Right lobe of liver (tissue), 4 donors: ENCODE results near the gene USP40.

Source experiments
- CTCF ChIP-seq, 4 donors: fragments of 200-600 bp in 3 of 4; fragments of 450-650 bp in 1 of 4; IDR thresholded peaks; one replicate each; pipeline versions ENCODE4 v1.5.1 to v1.8.0; 2016 to 2022; ENCODE audit warnings: antibody characterized with exemption in 4 of 4, mild to moderate bottlenecking in 2 of 4
- POLR2A ChIP-seq: fragments of 450-650 bp; IDR thresholded peaks from one replicate; pipeline ENCODE4 v1.6.1; 2017; ENCODE audit warnings: antibody characterized with exemption, mild to moderate bottlenecking
- donor health status: DM: no; HTN: no; CAD: no.
- donor health status: DM: no; HTN: no; CAD: no.
- donor health status: DM: no; HTN: yes; CAD: no.

- TF ChIP-seq CTCF (IDR thresholded peaks at IDR 0.05) = no peak
- no peak for TF ChIP-seq POLR2A
These were observed 93.2 kb downstream of the USP40 start for GRCh38 chr2:233473386-233473791.
